ENCODE data around the gene KCNH2. TPM values are rescaled to one million over a fixed set of nuclear protein-coding genes. Genes with fewer than 3 reads are reported as not detected.
A peak's percentile ranks its signal among the peaks of the same experiment; 100 is the strongest.

The KCNH2 gene
- total and polyA plus RNA-seq, 2 of the 13 experiments (the other 11 are each of a cell fraction or from before 2014, with no cell fraction given), result 0.09 to 0.11 TPM

DNA sequence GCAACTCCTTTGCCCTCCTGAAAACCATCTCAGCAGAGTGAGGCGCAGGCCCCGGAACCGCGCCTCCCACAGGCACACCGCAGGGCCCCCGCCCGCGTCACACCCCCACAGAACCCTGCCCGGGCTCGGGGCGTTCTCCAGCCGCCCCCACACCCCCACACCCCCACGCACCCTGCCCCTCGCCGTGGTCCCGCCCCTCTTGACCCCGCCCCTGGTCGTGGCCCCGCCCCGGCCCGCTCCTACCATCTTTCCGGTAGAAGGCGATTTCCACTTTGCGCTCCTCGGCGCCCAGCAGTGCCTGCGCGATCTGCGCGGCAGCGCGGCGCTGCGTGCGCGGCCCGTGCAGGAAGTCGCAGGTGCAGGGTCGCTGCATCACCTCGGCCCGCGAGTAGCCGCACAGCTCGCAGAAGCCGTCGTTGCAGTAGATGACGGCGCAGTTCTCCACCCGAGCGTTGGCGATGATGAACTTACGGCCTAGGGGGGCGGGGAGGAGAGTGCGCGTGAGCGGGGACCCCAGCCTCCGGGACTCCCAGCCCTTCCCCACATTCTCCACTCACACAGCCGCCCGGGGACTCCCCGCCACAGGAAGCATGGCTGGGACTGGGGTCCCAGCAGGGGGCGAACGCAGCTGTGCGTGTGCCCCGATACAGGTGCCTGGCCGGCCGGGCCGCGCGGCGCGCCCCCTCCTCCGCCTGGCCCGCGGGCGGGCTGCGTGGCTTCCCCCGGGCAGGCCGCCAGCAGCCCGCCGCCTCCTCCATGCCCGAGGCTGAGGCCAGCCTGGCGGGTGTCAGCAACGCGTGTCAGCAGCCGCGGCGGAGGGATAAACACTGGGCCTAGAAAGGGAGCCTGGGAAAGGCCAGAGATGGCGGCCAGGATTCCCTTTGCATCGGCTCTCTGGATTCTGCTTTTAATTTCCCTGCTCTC lies 3.4 kb downstream of the KCNH2 start:
- H4K20me1 ChIP-seq (ENCODE audit: insufficient read depth, low read length), result peaks cover 5% of the 10 kb centered on the region; the same call in 1 of the 2 replicates
- no peak overlapping the region for H3K9ac ChIP-seq (ENCODE audit: insufficient read depth, low read depth, low read length)
- intact Hi-C loops (cut with micrococcal nuclease; ENCODE audit: unreplicated experiment), result no loop called here
- WGBS (ENCODE audit: low lambda C conversion rate), result 13% methylated on average over 10 of the region's 89 CpGs
- H2AFZ ChIP-seq (ENCODE audit: low read length), result no peak overlapping the region
- DNase-seq (ENCODE audit: low spot score) (no peak), ATAC-seq (peak; percentile 49), FAIRE-seq (no peak)
- BruUV-seq (replicated peaks), result no TSS peak
- peaks cover 21 to 75% of the 10 kb centered on the region in 2 experiments for H3K27me3 ChIP-seq (ENCODE audit: control insufficient read depth in 1 of 2, insufficient read depth in 2 of 2, low read length in 2 of 2)
- CTCF ChIA-PET (ENCODE audit: low intra/inter-chr PET ratio, low total read pairs), result no interaction called here
- peak overlapping the region; percentile 69 for H3K4me2 ChIP-seq (ENCODE audit: low read depth, low read length)
- no peaks in the 10 kb centered on the region for H3K79me2 ChIP-seq (ENCODE audit: insufficient read depth, low read length)
- no peaks in the 10 kb centered on the region for H3K36me3 ChIP-seq (replicated peaks in 1 of 2; ENCODE audit: control insufficient read depth in 1 of 2, insufficient read depth in 2 of 2, low read length in 2 of 2)
- POLR2A ChIA-PET, result interaction anchor here (0.5 kb wide), 1 partner anchor 13 kb away, joined by 3 read pairs; no protein-coding TSS in a partner anchor
- H3K4me1 ChIP-seq (ENCODE audit: insufficient read depth, low read length), result peaks cover 37% of the 10 kb centered on the region
- in situ Hi-C loops (cut with HindIII; ENCODE audit: extremely low pct_ligation_motif_present, low pct_unique_long_range_greater_than_20kb), result no loop called here
- peak overlapping the region; percentile 26 to 59 (median 52); a peak in 4 of 6 replicates for H3K4me3 ChIP-seq (replicated peaks in 1 of 3; ENCODE audit: insufficient read depth in 1 of 3, low read depth in 2 of 3, low read length in 3 of 3)
- no peak overlapping the region for H3K27ac ChIP-seq (ENCODE audit: extremely low read length, insufficient read depth, low read length)
- no peaks in the 10 kb centered on the region for H3K9me3 ChIP-seq (ENCODE audit: low read length)
- TF ChIP-seq ZFY (CRISPR knock-in tag; IDR thresholded peaks at IDR 0.05), result 0 out of 2 replicates have a peak, but pooled peaks have one; percentile 17
- no peak for TF ChIP-seq SRSF4 (IDR thresholded peaks at IDR 0.05; ENCODE audit: low read depth, low read length, poor library complexity, severe bottlenecking)
- TF ChIP-seq ZSCAN25 (CRISPR knock-in tag; IDR thresholded peaks at IDR 0.05), result no peak
- TF ChIP-seq HES4 (CRISPR knock-in tag; IDR thresholded peaks at IDR 0.05; ENCODE audit: borderline replicate concordance), result 0 out of 2 replicates have a peak, but pooled peaks have one; percentile 36
- TF ChIP-seq RAD21 (CRISPR knock-in tag; IDR thresholded peaks at IDR 0.05), result 0 out of 2 replicates have a peak, but pooled peaks have one; percentile 38
- no peak for TF ChIP-seq ISL2 (CRISPR knock-in tag; IDR thresholded peaks at IDR 0.05)
- TF ChIP-seq TOPORS (CRISPR knock-in tag; IDR thresholded peaks at IDR 0.05), result no peak
- no peak for TF ChIP-seq NCOA1 (CRISPR knock-in tag; IDR thresholded peaks at IDR 0.05)
- peak; percentile 31; the same call in 1 of the 2 replicates for TF ChIP-seq STAG1 (CRISPR knock-in tag; IDR thresholded peaks at IDR 0.05)
- no peak for TF ChIP-seq TBX3 (IDR thresholded peaks at IDR 0.05; ENCODE audit: borderline replicate concordance)
- TF ChIP-seq GABPB1 (CRISPR knock-in tag; IDR thresholded peaks at IDR 0.05), result peak; percentile 34; the same call in 1 of the 2 replicates
- TF ChIP-seq XRCC5 (optimal IDR thresholded peaks at IDR 0.05; ENCODE audit: low read length), result peak; percentile 71
- TF ChIP-seq SAFB2 (CRISPR knock-in tag; IDR thresholded peaks at IDR 0.05; ENCODE audit: borderline replicate concordance, low read depth), result no peak
- no peak for TF ChIP-seq ETV6 (CRISPR knock-in tag; conservative IDR thresholded peaks at IDR 0.05)
- no peak for TF ChIP-seq ZNF121 (CRISPR knock-in tag; IDR thresholded peaks at IDR 0.05)
- TF ChIP-seq HNRNPLL (IDR thresholded peaks at IDR 0.05; ENCODE audit: low read depth, low read length, poor library complexity, severe bottlenecking), result peak; percentile 95
- peak; percentile 33; the same call in 1 of the 2 replicates for TF ChIP-seq ZFX (CRISPR knock-in tag; IDR thresholded peaks at IDR 0.05; ENCODE audit: low read depth)
- no peak for TF ChIP-seq KDM6A (CRISPR knock-in tag; IDR thresholded peaks at IDR 0.05; ENCODE audit: low read depth)
- TF ChIP-seq MTF2 (CRISPR knock-in tag; IDR thresholded peaks at IDR 0.05; ENCODE audit: borderline replicate concordance), result 0 out of 2 replicates have a peak, but pooled peaks have one; percentile 55
- TF ChIP-seq, protein P1, sequence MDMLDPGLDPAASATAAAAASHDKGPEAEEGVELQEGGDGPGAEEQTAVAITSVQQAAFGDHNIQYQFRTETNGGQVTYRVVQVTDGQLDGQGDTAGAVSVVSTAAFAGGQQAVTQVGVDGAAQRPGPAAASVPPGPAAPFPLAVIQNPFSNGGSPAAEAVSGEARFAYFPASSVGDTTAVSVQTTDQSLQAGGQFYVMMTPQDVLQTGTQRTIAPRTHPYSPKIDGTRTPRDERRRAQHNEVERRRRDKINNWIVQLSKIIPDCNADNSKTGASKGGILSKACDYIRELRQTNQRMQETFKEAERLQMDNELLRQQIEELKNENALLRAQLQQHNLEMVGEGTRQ (IDR thresholded peaks at IDR 0.05; ENCODE audit: low read depth, low read length), result no peak
- TF ChIP-seq, protein P1 (CRISPR knock-in tag; IDR thresholded peaks at IDR 0.05; ENCODE audit: borderline replicate concordance), result no peak

Measured in HepG2 (cell line).